Esophagus squamous epithelium (tissue), 4 donors: ENCODE data around the gene MED10.

Experiments used
- POLR2A ChIP-seq, 4 donors: fragments of 450-650 bp; IDR thresholded peaks; one replicate each; pipeline ENCODE4 v1.6.1; 2017; ENCODE audit warnings: antibody characterized with exemption in 4 of 4, mild to moderate bottlenecking in 4 of 4, moderate library complexity in 3 of 4
- TF ChIP-seq, protein P1 (sequence below), 6 experiments: fragments of 450-650 bp in 4 of 6; fragments of 200-600 bp in 2 of 6; sonication (generic) in 2 of 6; IDR thresholded peaks; one replicate each; pipeline ENCODE4 v1.5.1; 2016 to 2019; ENCODE audit warnings: antibody characterized with exemption in 6 of 6, mild to moderate bottlenecking in 4 of 6, moderate library complexity in 4 of 6

DNA sequence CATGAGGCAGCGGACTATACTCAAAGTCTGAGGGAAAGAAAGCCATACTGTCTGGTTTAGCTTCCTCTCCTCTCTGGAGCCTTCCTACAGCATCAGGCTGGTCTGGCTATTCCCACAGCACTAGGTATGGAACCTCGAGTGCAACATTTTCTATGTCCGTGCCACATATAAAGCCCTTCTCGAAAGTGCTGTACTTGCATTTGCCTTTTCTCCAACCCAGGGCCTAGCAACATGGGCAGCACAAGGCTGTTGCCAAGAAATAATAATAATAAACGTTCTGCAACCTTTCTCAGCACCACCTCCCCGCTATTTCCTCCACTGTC is 804 bp downstream of the MED10 start:
- TF ChIP-seq, protein P1, sequence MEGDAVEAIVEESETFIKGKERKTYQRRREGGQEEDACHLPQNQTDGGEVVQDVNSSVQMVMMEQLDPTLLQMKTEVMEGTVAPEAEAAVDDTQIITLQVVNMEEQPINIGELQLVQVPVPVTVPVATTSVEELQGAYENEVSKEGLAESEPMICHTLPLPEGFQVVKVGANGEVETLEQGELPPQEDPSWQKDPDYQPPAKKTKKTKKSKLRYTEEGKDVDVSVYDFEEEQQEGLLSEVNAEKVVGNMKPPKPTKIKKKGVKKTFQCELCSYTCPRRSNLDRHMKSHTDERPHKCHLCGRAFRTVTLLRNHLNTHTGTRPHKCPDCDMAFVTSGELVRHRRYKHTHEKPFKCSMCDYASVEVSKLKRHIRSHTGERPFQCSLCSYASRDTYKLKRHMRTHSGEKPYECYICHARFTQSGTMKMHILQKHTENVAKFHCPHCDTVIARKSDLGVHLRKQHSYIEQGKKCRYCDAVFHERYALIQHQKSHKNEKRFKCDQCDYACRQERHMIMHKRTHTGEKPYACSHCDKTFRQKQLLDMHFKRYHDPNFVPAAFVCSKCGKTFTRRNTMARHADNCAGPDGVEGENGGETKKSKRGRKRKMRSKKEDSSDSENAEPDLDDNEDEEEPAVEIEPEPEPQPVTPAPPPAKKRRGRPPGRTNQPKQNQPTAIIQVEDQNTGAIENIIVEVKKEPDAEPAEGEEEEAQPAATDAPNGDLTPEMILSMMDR (IDR thresholded peaks at IDR 0.05) = no peak
- TF ChIP-seq POLR2A (IDR thresholded peaks at IDR 0.05) = no peak
